Activated B cell treated with CpG ODN at 0.5 μM for 24 hours (primary cell): ENCODE data around the gene UPK2. TPM values are rescaled to one million over a fixed set of nuclear protein-coding genes. Genes with fewer than 3 reads are reported as not detected.

Source experiments
- ATAC-seq: fragments of 200-7000 bp; cut with Tn5 transposase; one replicate; pipeline ENCODE4 v1.10.0; 2021; ENCODE audit warnings: low read depth, mild to moderate bottlenecking, moderate library complexity
- CTCF ChIA-PET: fragments of 350-600 bp; sonication (Branson Sonifier 250); formaldehyde crosslinking; loops from one replicate; lab custom pipeline; 2021; ENCODE audit warnings: antibody characterized with exemption; lab: Charles Lee
- POLR2A ChIA-PET: fragments of 350-600 bp; sonication (Branson Sonifier 250); formaldehyde crosslinking; loops from one replicate; lab custom pipeline; 2021; ENCODE audit warnings: antibody characterized with exemption; lab: Charles Lee
- DNase-seq: peaks from one replicate; pipeline ENCODE4 v3.0.0; 2022
- H3K27ac Mint-ChIP-seq: one replicate; pipeline ENCODE4 v1.8.0; 2020; ENCODE audit warnings: mixed read lengths
- H3K27me3 Mint-ChIP-seq: one replicate; pipeline ENCODE4 v1.8.0; 2021; ENCODE audit warnings: mixed read lengths
- H3K36me3 Mint-ChIP-seq: one replicate; pipeline ENCODE4 v1.8.0; 2021; ENCODE audit warnings: low read depth, mixed read lengths
- H3K4me1 Mint-ChIP-seq: one replicate; pipeline ENCODE4 v1.8.0; 2021; ENCODE audit warnings: mixed read lengths
- H3K4me3 Mint-ChIP-seq: one replicate; pipeline ENCODE4 v1.8.0; 2020; ENCODE audit warnings: mild to moderate bottlenecking, mixed read lengths
- H3K9me3 Mint-ChIP-seq: one replicate; pipeline ENCODE4 v1.8.0; 2020; ENCODE audit warnings: mixed read lengths
- CTCF ChIP-seq: fragments of 200-600 bp; IDR thresholded peaks from one replicate; pipeline ENCODE4 v1.8.0; 2022; ENCODE audit warnings: antibody characterized with exemption, mild to moderate bottlenecking
- intact Hi-C: fragments of 100-400 bp; cut with micrococcal nuclease; formaldehyde crosslinking; loops from one replicate; pipeline ENCODE4 v1.15.1; 2024
- total RNA-seq: library from RNA; stranded (reverse); gene quantifications from 2 replicates; pipeline ENCODE4 v1.2.3, GENCODE V29; 2022

Gene UPK2
- total RNA-seq, 1 donor from 2014 or later, result 0.27 TPM

- Mint-ChIP-seq H3K36me3 (peaks cover 6% of the 10 kb centered on the region), H3K4me3 (no peak overlapping the region), H3K4me1 (peaks cover 86% of the 10 kb centered on the region), H3K27ac (peak overlapping the region; percentile 90), H3K27me3 (no peaks in the 10 kb centered on the region), H3K9me3 (no peaks in the 10 kb centered on the region)
- ChIA-PET CTCF (no interaction called here), POLR2A (interaction anchor here (0.7 to 1.0 kb wide), 2 partner anchors 11 to 100 kb away, joined by 4 read pairs; partner anchors contain the start of gene RPS25)
- DNase-seq, result no peak
- TF ChIP-seq CTCF, result no peak
- intact Hi-C loops, result no loop called here
- no peak for ATAC-seq
Measured at GRCh38 chr11:118918128-118918685, 37.9 kb upstream of the UPK2 start.

GRCh38 chr11:118918686-118919280 is 37.3 kb upstream of the UPK2 start:
- intact Hi-C loops, result no loop called here
- CTCF ChIA-PET, result no interaction called here
- no peaks in the 10 kb centered on the region for H3K9me3 Mint-ChIP-seq
- H3K36me3 Mint-ChIP-seq, result peaks cover 6% of the 10 kb centered on the region
- ATAC-seq (no peak), DNase-seq (no peak)
- H3K27ac Mint-ChIP-seq, result peak overlapping the region; percentile 69
- H3K4me3 Mint-ChIP-seq, result no peak overlapping the region
- peaks cover 88% of the 10 kb centered on the region for H3K4me1 Mint-ChIP-seq
- TF ChIP-seq CTCF, result no peak
- no peaks in the 10 kb centered on the region for H3K27me3 Mint-ChIP-seq
- POLR2A ChIA-PET, result interaction anchor here (0.7 to 1.0 kb wide), 2 partner anchors 10 to 99 kb away, joined by 4 read pairs; partner anchors contain the start of gene RPS25

GRCh38 chr11:118921121-118921928 is 34.8 kb upstream of the UPK2 start:
- H3K4me3 Mint-ChIP-seq, result peak overlapping the region; percentile 49
- H3K36me3 Mint-ChIP-seq, result peaks cover 9% of the 10 kb centered on the region
- ATAC-seq (no peak), DNase-seq (no peak)
- peaks cover under 1% of the 10 kb centered on the region for H3K27me3 Mint-ChIP-seq
- CTCF ChIA-PET, result interaction anchor here (2.7 kb wide), 1 partner anchor 9 kb away, joined by 7 read pairs; no protein-coding TSS in a partner anchor
- POLR2A ChIA-PET, result interaction anchor here (6.0 kb wide), 1 partner anchor 8 kb away, joined by 109 read pairs; no protein-coding TSS in a partner anchor
- no peak for TF ChIP-seq CTCF
- H3K27ac Mint-ChIP-seq, result no peak overlapping the region
- intact Hi-C loops, result no loop called here
- H3K9me3 Mint-ChIP-seq, result no peaks in the 10 kb centered on the region
- peaks cover 75% of the 10 kb centered on the region for H3K4me1 Mint-ChIP-seq

- H3K36me3 Mint-ChIP-seq, result peaks cover 10% of the 10 kb centered on the region
- H3K9me3 Mint-ChIP-seq, result no peaks in the 10 kb centered on the region
- intact Hi-C loops, result no loop called here
- no peak overlapping the region for H3K4me3 Mint-ChIP-seq
- no peak for ATAC-seq
- ChIA-PET POLR2A (interaction anchor here (0.6 to 6.0 kb wide), 2 partner anchors 9 to 226 kb away, joined by 3 to 109 read pairs; no protein-coding TSS in a partner anchor), CTCF (interaction anchor here (0.8 to 2.7 kb wide), 2 partner anchors 10 to 16 kb away, joined by 4 to 7 read pairs; no protein-coding TSS in a partner anchor)
- no peak overlapping the region for H3K27ac Mint-ChIP-seq
- H3K27me3 Mint-ChIP-seq, result peaks cover 2% of the 10 kb centered on the region
- no peak for TF ChIP-seq CTCF
- DNase-seq, result no peak
- peaks cover 75% of the 10 kb centered on the region for H3K4me1 Mint-ChIP-seq
Measured at GRCh38 chr11:118921929-118922744, 34.0 kb upstream of the UPK2 start.
